Caco-2 (cell line): Measurements from ENCODE around the gene STON2. TPM values are rescaled to one million over a fixed set of nuclear protein-coding genes. Genes with fewer than 3 reads are reported as not detected.

ENCODE experiments used
- BruUV-seq: library from RNA; stranded (reverse); fragments of 400-500 nt; replicated peaks from 2 replicates; lab custom pipeline; 2021; lab: Mats Ljungman, UMichigan
- CTCF ChIA-PET: fragments of 300-600 bp; sonication (Branson Sonifier 250); formaldehyde crosslinking; loops from one replicate; lab custom pipeline; 2022; ENCODE audit warnings: antibody characterized with exemption; lab: Charles Lee
- POLR2A ChIA-PET: fragments of 300-600 bp; sonication (Branson Sonifier 250); formaldehyde crosslinking; loops from one replicate; lab custom pipeline; 2022; ENCODE audit warnings: antibody characterized with exemption; lab: Charles Lee
- DNase-seq, 2 experiments: peaks; one replicate each; pipeline versions ENCODE4 v3.0.0 to v3.0.0-alpha.2; 2020 to 2022
- H3K27me3 ChIP-seq: replicated peaks from 2 replicates; pipeline ENCODE4 v1.6.0; 2011; ENCODE audit warnings: low read length; ENCODE audit not compliant: control insufficient read depth, insufficient read depth
- H3K36me3 ChIP-seq: 2 replicates; pipeline ENCODE4 v1.5.1; 2011; ENCODE audit warnings: low read length; ENCODE audit not compliant: control insufficient read depth, insufficient read depth
- H3K4me1 ChIP-seq: fragments of 250-450 bp; sonication (Bioruptor Pico); 2 replicates; pipeline ENCODE4 v1.5.1; 2020; ENCODE audit warnings: mild to moderate bottlenecking
- H3K4me3 ChIP-seq: 2 replicates; pipeline ENCODE4 v1.5.1; 2011; ENCODE audit warnings: low read depth, mild to moderate bottlenecking, control low read depth, low read length
- H3K9me3 ChIP-seq: fragments of 250-450 bp; sonication (Bioruptor Pico); 2 replicates; pipeline ENCODE4 v1.5.1; 2020; ENCODE audit warnings: mild to moderate bottlenecking, moderate library complexity
- H3K27ac Mint-ChIP-seq: one replicate; pipeline ENCODE4 v1.8.0; 2022; ENCODE audit warnings: mixed read lengths; ENCODE audit not compliant: unreplicated experiment
- H3K27me3 Mint-ChIP-seq: one replicate; pipeline ENCODE4 v1.8.0; 2022; ENCODE audit warnings: mixed read lengths; ENCODE audit not compliant: insufficient read depth, unreplicated experiment
- H3K36me3 Mint-ChIP-seq: one replicate; pipeline ENCODE4 v1.8.0; 2022; ENCODE audit warnings: mild to moderate bottlenecking, mixed read lengths; ENCODE audit not compliant: insufficient read depth, unreplicated experiment
- H3K4me1 Mint-ChIP-seq: one replicate; pipeline ENCODE4 v1.8.0; 2022; ENCODE audit warnings: low read depth, mixed read lengths; ENCODE audit not compliant: unreplicated experiment
- H3K4me3 Mint-ChIP-seq: one replicate; pipeline ENCODE4 v1.8.0; 2022; ENCODE audit warnings: mild to moderate bottlenecking, moderate library complexity, mixed read lengths; ENCODE audit not compliant: unreplicated experiment
- H3K9me3 Mint-ChIP-seq: one replicate; pipeline ENCODE4 v1.8.0; 2022; ENCODE audit warnings: mixed read lengths; ENCODE audit not compliant: unreplicated experiment
- intact Hi-C: fragments of 100-400 bp; cut with micrococcal nuclease; formaldehyde crosslinking; loops from one replicate; pipeline ENCODE4 v1.10.0; 2022; ENCODE audit not compliant: unreplicated experiment
- total RNA-seq: library from RNA; stranded (reverse); gene quantifications from 2 replicates; pipeline ENCODE4 v1.2.3, GENCODE V29; 2022
- TF ChIP-seq, protein P1 (sequence below), 2 experiments: fragments of 200-600 bp in 1 of 2; IDR thresholded peaks; 1 replicate in 1 of 2; 2 replicates in 1 of 2; pipeline versions ENCODE4 v1.5.1 to v1.8.0; 2011 to 2022; ENCODE audit warnings: antibody characterized with exemption in 1 of 2, control low read depth in 1 of 2, inconsistent platforms in 1 of 2, low read depth in 1 of 2, low read length in 1 of 2, mild to moderate bottlenecking in 1 of 2, moderate library complexity in 1 of 2; ENCODE audit not compliant: insufficient read depth in 1 of 2, severe bottlenecking in 1 of 2, unreplicated experiment in 1 of 2

Gene STON2
- total RNA-seq, 1 experiment from 2014 or later: 43.5 TPM

DNA sequence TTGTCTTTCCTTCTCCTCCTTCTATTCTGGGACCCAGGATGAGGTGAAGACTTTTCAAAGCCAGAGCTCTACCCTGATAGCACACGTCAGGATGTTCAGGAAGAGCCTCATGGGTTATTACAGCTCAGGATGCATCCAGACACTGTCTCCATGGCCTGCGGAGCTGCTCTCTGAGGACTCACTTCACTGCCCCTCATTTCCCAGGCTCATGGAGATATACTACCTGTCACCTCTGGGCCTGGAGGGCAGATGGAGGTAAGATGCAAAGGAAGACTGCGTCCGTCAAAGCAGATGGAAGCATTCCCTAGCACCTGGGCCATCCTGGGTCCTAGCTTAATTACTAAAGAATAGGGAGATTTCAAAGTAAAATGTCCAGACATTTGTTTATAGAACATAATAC is 32.6 kb downstream of the STON2 start:
- Mint-ChIP-seq H3K4me3 (no peak overlapping the region), H3K27ac (no peak overlapping the region), H3K36me3 (no peaks in the 10 kb centered on the region), H3K27me3 (no peaks in the 10 kb centered on the region), H3K9me3 (no peaks in the 10 kb centered on the region), H3K4me1 (no peaks in the 10 kb centered on the region)
- POLR2A ChIA-PET: no interaction called here
- no peak for DNase-seq
- Histone ChIP-seq H3K36me3 (no peaks in the 10 kb centered on the region; the same call in 1 of the 2 replicates), H3K4me3 (no peak overlapping the region), H3K27me3 (no peaks in the 10 kb centered on the region), H3K9me3 (no peaks in the 10 kb centered on the region), H3K4me1 (no peaks in the 10 kb centered on the region)
- TF ChIP-seq, protein P1, sequence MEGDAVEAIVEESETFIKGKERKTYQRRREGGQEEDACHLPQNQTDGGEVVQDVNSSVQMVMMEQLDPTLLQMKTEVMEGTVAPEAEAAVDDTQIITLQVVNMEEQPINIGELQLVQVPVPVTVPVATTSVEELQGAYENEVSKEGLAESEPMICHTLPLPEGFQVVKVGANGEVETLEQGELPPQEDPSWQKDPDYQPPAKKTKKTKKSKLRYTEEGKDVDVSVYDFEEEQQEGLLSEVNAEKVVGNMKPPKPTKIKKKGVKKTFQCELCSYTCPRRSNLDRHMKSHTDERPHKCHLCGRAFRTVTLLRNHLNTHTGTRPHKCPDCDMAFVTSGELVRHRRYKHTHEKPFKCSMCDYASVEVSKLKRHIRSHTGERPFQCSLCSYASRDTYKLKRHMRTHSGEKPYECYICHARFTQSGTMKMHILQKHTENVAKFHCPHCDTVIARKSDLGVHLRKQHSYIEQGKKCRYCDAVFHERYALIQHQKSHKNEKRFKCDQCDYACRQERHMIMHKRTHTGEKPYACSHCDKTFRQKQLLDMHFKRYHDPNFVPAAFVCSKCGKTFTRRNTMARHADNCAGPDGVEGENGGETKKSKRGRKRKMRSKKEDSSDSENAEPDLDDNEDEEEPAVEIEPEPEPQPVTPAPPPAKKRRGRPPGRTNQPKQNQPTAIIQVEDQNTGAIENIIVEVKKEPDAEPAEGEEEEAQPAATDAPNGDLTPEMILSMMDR (IDR thresholded peaks at IDR 0.05; ENCODE audit: insufficient read depth in 1 of 2, low read depth in 1 of 2, low read length in 1 of 2, severe bottlenecking in 1 of 2, unreplicated experiment in 1 of 2): no peak
- intact Hi-C loops: no loop called here
- CTCF ChIA-PET: no interaction called here
- no TSS peak for BruUV-seq

DNA sequence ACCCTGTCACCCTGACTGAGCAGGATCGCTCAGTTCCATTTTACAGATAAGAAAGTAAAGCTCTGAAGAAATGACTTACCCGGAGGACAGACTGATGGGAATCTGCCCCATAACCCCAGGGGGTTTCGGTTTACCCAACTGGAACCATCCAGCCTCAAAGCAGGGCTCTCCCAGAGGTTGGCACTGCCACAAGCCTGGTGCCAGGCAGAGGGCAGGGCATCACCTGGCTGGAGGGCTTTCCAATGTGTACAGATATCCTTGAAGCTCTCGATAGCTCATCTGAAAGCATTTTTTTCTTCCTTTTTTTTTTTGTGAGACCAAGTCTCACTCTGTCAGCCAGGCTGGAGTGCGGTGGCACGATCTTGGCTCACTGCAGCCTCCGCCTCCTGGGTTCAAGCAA is 33.2 kb downstream of the STON2 start:
- intact Hi-C loops: no loop called here
- Mint-ChIP-seq H3K27ac (no peak overlapping the region), H3K36me3 (no peaks in the 10 kb centered on the region)

DNA sequence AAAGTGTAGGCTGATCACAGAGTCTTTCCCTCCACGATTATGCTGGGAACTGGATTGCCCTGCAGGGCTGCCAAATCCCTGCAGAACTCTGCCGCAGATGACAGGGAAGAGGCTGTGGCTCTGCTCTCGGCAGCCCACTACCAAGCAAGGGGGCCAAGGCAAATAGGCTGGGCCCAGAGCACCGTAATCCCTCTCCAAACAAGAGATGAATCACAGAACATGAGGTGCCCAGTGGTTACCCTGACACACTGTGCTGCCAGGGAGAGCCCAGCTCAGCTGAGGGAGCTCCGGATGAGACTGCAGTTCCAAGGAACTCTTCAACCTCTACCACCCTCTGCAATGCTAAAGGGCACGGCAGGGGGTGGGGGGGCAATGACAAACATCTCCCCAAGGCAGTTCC is 33.9 kb downstream of the STON2 start:
- DNase-seq: no peak
- ChIA-PET CTCF (no interaction called here), POLR2A (no interaction called here)
- H3K4me3 Mint-ChIP-seq: no peak overlapping the region
- H3K9me3 ChIP-seq: no peaks in the 10 kb centered on the region
- H3K4me1 ChIP-seq: no peaks in the 10 kb centered on the region
- no peak overlapping the region for H3K27ac Mint-ChIP-seq
- intact Hi-C loops: no loop called here
- TF ChIP-seq, protein P1 (IDR thresholded peaks at IDR 0.05; ENCODE audit: insufficient read depth in 1 of 2, low read depth in 1 of 2, low read length in 1 of 2, severe bottlenecking in 1 of 2, unreplicated experiment in 1 of 2): no peak
- H3K4me1 Mint-ChIP-seq: no peaks in the 10 kb centered on the region
- no peaks in the 10 kb centered on the region for H3K9me3 Mint-ChIP-seq
- no TSS peak for BruUV-seq
- H3K36me3 Mint-ChIP-seq: no peaks in the 10 kb centered on the region
- no peaks in the 10 kb centered on the region for H3K27me3 ChIP-seq
- no peak overlapping the region for H3K4me3 ChIP-seq
- H3K27me3 Mint-ChIP-seq: no peaks in the 10 kb centered on the region
- H3K36me3 ChIP-seq: no peaks in the 10 kb centered on the region; the same call in 1 of the 2 replicates

More for the DNA sequence above, 33.2 kb downstream of the STON2 start:
- no peaks in the 10 kb centered on the region for H3K27me3 ChIP-seq
- POLR2A ChIA-PET: no interaction called here
- no peaks in the 10 kb centered on the region for H3K4me1 Mint-ChIP-seq
- no peak overlapping the region for H3K4me3 ChIP-seq
- no peaks in the 10 kb centered on the region for H3K27me3 Mint-ChIP-seq
- no peak overlapping the region for H3K4me3 Mint-ChIP-seq
- no peaks in the 10 kb centered on the region for H3K9me3 ChIP-seq
- TF ChIP-seq, protein P1 (IDR thresholded peaks at IDR 0.05; ENCODE audit: insufficient read depth in 1 of 2, low read depth in 1 of 2, low read length in 1 of 2, severe bottlenecking in 1 of 2, unreplicated experiment in 1 of 2): no peak
- H3K36me3 ChIP-seq: no peaks in the 10 kb centered on the region; the same call in 1 of the 2 replicates
- no TSS peak for BruUV-seq
- no peak for DNase-seq
- no peaks in the 10 kb centered on the region for H3K4me1 ChIP-seq
- CTCF ChIA-PET: no interaction called here
- no peaks in the 10 kb centered on the region for H3K9me3 Mint-ChIP-seq
